SK-N-SH treated with all-trans-retinoic acid at 6 μM for 48 hours (cell line): ENCODE measurements around the gene IP6K2.

Source experiments
- ARNTL ChIP-seq: fragments of 450-650 bp; formaldehyde crosslinking; IDR thresholded peaks from 2 replicates; pipeline ENCODE4 v1.5.0; 2020; ENCODE audit warnings: low read depth, mild to moderate bottlenecking, moderate library complexity, borderline replicate concordance
- CSDC2 ChIP-seq: fragments of 250-450 bp; sonication (Bioruptor Pico); IDR thresholded peaks from 2 replicates; pipeline ENCODE4 v1.5.0; 2020; ENCODE audit warnings: mild to moderate bottlenecking, moderate library complexity
- ESRRG ChIP-seq: fragments of 250-450 bp; sonication (Bioruptor Pico); IDR thresholded peaks from 2 replicates; pipeline ENCODE4 v1.6.1; 2021; ENCODE audit warnings: mild to moderate bottlenecking
- ISL1 ChIP-seq: fragments of 250-450 bp; sonication (Bioruptor Pico); IDR thresholded peaks from 2 replicates; pipeline ENCODE4 v2.1.2; 2022; ENCODE audit warnings: mild to moderate bottlenecking, moderate library complexity
- RARB ChIP-seq: fragments of 250-450 bp; sonication (Bioruptor Pico); IDR thresholded peaks from 2 replicates; pipeline ENCODE4 v1.8.0; 2021; ENCODE audit warnings: mild to moderate bottlenecking, moderate library complexity
- ZC3H10 ChIP-seq: fragments of 250-450 bp; sonication (Bioruptor Pico); IDR thresholded peaks from 2 replicates; pipeline ENCODE4 v1.5.1; 2021; ENCODE audit warnings: mild to moderate bottlenecking, moderate library complexity
- ZFP3 ChIP-seq: fragments of 250-450 bp; sonication (Bioruptor Pico); IDR thresholded peaks from 2 replicates; pipeline ENCODE4 v1.5.0; 2020; ENCODE audit warnings: mild to moderate bottlenecking, moderate library complexity
- ZFP30 ChIP-seq: fragments of 450-650 bp; formaldehyde crosslinking; IDR thresholded peaks from 2 replicates; pipeline ENCODE4 v1.5.0; 2022; ENCODE audit warnings: mild to moderate bottlenecking, moderate library complexity
- ZNF70 ChIP-seq: fragments of 450-650 bp; formaldehyde crosslinking; IDR thresholded peaks from 2 replicates; pipeline ENCODE4 v1.5.0; 2020; ENCODE audit warnings: mild to moderate bottlenecking, moderate library complexity
- TF ChIP-seq, protein P1 (sequence below): fragments of 250-450 bp; sonication (Bioruptor Pico); IDR thresholded peaks from 2 replicates; pipeline ENCODE4 v1.8.0; 2020; ENCODE audit warnings: mild to moderate bottlenecking, moderate library complexity, borderline replicate concordance
- TF ChIP-seq, protein P2 (sequence below): fragments of 250-450 bp; sonication (Bioruptor Pico); IDR thresholded peaks from 2 replicates; pipeline ENCODE4 v1.8.0; 2021; ENCODE audit warnings: low read depth, mild to moderate bottlenecking, moderate library complexity, borderline replicate concordance
- TF ChIP-seq, protein P3 (sequence below): fragments of 250-450 bp; sonication (Bioruptor Pico); IDR thresholded peaks from 2 replicates; pipeline ENCODE4 v1.5.0; 2020; ENCODE audit warnings: mild to moderate bottlenecking, moderate library complexity
- TF ChIP-seq, protein P4 (sequence below): fragments of 250-450 bp; sonication (Bioruptor Pico); IDR thresholded peaks from 2 replicates; pipeline ENCODE4 v1.5.1; 2021; ENCODE audit warnings: mild to moderate bottlenecking, moderate library complexity
- TF ChIP-seq, protein P5 (sequence below): fragments of 250-450 bp; sonication (Bioruptor Pico); IDR thresholded peaks from 2 replicates; pipeline ENCODE4 v1.5.1; 2020; ENCODE audit warnings: low read depth, mild to moderate bottlenecking, moderate library complexity

DNA sequence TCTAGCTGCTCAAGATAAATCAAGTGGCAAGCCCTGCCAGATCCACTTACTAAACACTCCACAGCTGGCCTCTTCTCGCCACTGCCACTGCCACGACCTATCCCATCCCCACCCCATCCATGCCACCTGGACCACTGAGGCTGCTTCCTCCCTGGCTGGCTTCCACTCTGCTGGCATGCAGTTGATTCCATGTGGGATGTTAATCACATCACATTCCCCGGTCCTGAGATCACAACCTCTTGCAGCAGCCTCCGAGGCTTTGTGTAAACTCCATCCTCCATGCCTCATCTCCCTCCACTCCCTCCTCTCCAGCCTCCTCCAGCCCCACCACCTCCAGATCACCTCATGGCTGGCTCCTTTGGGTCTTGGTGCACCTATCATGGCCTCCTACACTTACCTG is 39.0 kb downstream of the IP6K2 start:
- TF ChIP-seq ESRRG (CRISPR knock-in tag) (no peak), ZFP30 (CRISPR knock-in tag) (no peak), ZC3H10 (CRISPR knock-in tag) (no peak), ZFP3 (no peak), CSDC2 (CRISPR knock-in tag) (no peak), RARB (CRISPR knock-in tag) (no peak), ZNF70 (CRISPR knock-in tag) (no peak), ARNTL (CRISPR knock-in tag) (no peak), ISL1 (CRISPR knock-in tag) (no peak)
- TF ChIP-seq, protein P1, sequence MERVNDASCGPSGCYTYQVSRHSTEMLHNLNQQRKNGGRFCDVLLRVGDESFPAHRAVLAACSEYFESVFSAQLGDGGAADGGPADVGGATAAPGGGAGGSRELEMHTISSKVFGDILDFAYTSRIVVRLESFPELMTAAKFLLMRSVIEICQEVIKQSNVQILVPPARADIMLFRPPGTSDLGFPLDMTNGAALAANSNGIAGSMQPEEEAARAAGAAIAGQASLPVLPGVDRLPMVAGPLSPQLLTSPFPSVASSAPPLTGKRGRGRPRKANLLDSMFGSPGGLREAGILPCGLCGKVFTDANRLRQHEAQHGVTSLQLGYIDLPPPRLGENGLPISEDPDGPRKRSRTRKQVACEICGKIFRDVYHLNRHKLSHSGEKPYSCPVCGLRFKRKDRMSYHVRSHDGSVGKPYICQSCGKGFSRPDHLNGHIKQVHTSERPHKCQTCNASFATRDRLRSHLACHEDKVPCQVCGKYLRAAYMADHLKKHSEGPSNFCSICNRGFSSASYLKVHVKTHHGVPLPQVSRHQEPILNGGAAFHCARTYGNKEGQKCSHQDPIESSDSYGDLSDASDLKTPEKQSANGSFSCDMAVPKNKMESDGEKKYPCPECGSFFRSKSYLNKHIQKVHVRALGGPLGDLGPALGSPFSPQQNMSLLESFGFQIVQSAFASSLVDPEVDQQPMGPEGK (CRISPR knock-in tag) = no peak
- TF ChIP-seq, protein P2, sequence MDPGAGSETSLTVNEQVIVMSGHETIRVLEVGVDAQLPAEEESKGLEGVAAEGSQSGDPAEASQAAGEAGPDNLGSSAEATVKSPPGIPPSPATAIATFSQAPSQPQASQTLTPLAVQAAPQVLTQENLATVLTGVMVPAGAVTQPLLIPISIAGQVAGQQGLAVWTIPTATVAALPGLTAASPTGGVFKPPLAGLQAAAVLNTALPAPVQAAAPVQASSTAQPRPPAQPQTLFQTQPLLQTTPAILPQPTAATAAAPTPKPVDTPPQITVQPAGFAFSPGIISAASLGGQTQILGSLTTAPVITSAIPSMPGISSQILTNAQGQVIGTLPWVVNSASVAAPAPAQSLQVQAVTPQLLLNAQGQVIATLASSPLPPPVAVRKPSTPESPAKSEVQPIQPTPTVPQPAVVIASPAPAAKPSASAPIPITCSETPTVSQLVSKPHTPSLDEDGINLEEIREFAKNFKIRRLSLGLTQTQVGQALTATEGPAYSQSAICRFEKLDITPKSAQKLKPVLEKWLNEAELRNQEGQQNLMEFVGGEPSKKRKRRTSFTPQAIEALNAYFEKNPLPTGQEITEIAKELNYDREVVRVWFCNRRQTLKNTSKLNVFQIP (CRISPR knock-in tag) = no peak
- TF ChIP-seq, protein P3, sequence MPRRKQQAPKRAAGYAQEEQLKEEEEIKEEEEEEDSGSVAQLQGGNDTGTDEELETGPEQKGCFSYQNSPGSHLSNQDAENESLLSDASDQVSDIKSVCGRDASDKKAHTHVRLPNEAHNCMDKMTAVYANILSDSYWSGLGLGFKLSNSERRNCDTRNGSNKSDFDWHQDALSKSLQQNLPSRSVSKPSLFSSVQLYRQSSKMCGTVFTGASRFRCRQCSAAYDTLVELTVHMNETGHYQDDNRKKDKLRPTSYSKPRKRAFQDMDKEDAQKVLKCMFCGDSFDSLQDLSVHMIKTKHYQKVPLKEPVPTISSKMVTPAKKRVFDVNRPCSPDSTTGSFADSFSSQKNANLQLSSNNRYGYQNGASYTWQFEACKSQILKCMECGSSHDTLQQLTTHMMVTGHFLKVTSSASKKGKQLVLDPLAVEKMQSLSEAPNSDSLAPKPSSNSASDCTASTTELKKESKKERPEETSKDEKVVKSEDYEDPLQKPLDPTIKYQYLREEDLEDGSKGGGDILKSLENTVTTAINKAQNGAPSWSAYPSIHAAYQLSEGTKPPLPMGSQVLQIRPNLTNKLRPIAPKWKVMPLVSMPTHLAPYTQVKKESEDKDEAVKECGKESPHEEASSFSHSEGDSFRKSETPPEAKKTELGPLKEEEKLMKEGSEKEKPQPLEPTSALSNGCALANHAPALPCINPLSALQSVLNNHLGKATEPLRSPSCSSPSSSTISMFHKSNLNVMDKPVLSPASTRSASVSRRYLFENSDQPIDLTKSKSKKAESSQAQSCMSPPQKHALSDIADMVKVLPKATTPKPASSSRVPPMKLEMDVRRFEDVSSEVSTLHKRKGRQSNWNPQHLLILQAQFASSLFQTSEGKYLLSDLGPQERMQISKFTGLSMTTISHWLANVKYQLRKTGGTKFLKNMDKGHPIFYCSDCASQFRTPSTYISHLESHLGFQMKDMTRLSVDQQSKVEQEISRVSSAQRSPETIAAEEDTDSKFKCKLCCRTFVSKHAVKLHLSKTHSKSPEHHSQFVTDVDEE (CRISPR knock-in tag) = no peak
- TF ChIP-seq, protein P4, sequence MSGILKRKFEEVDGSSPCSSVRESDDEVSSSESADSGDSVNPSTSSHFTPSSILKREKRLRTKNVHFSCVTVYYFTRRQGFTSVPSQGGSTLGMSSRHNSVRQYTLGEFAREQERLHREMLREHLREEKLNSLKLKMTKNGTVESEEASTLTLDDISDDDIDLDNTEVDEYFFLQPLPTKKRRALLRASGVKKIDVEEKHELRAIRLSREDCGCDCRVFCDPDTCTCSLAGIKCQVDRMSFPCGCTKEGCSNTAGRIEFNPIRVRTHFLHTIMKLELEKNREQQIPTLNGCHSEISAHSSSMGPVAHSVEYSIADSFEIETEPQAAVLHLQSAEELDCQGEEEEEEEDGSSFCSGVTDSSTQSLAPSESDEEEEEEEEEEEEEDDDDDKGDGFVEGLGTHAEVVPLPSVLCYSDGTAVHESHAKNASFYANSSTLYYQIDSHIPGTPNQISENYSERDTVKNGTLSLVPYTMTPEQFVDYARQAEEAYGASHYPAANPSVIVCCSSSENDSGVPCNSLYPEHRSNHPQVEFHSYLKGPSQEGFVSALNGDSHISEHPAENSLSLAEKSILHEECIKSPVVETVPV (CRISPR knock-in tag) = no peak
- TF ChIP-seq, protein P5, sequence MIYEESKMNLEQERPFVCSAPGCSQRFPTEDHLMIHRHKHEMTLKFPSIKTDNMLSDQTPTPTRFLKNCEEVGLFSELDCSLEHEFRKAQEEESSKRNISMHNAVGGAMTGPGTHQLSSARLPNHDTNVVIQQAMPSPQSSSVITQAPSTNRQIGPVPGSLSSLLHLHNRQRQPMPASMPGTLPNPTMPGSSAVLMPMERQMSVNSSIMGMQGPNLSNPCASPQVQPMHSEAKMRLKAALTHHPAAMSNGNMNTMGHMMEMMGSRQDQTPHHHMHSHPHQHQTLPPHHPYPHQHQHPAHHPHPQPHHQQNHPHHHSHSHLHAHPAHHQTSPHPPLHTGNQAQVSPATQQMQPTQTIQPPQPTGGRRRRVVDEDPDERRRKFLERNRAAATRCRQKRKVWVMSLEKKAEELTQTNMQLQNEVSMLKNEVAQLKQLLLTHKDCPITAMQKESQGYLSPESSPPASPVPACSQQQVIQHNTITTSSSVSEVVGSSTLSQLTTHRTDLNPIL (CRISPR knock-in tag) = no peak
